Gastrocnemius medialis (tissue), 4 donors: ENCODE measurements around the gene ADIPOR2. TPM values are rescaled to one million over a fixed set of nuclear protein-coding genes. Genes with fewer than 3 reads are reported as not detected.
"Not testable (repeated sequence)": the region's sequence is repeated elsewhere in the genome, so short reads cannot be mapped to it uniquely, and the experiment has no call there.

Source experiments
- ATAC-seq, 2 donors: fragments of 150-250 bp; one replicate each; pipeline ENCODE4 v1.9.1; 2016
- DNase-seq, 2 donors: peaks; one replicate each; pipeline ENCODE4 v3.0.0-alpha.2; 2019
- H3K27ac ChIP-seq, 4 donors: fragments of 200-600 bp; sonication (generic); 1 replicate in 1 of 4; 2 replicates in 3 of 4; pipeline ENCODE4 v1.5.1; 2016 to 2018; ENCODE audit warnings: mild to moderate bottlenecking in 2 of 4, moderate library complexity in 1 of 4
- H3K27me3 ChIP-seq, 3 donors: fragments of 200-600 bp; sonication (generic) in 2 of 3; 1 replicate in 1 of 3; 2 replicates in 2 of 3; pipeline versions ENCODE4 v1.5.1 to v1.6.0; 2016 to 2019; ENCODE audit warnings: mild to moderate bottlenecking in 1 of 3, moderate library complexity in 1 of 3
- H3K36me3 ChIP-seq, 2 donors: fragments of 200-600 bp; sonication (generic) in 1 of 2; one replicate each; pipeline ENCODE4 v1.5.1; 2017 to 2018
- H3K4me1 ChIP-seq, 2 donors: fragments of 200-600 bp; sonication (generic) in 1 of 2; one replicate each; pipeline ENCODE4 v1.5.1; 2016 to 2017; ENCODE audit warnings: mild to moderate bottlenecking in 2 of 2
- H3K4me3 ChIP-seq, 4 donors: fragments of 200-600 bp; sonication (generic) in 3 of 4; 1 replicate in 1 of 4; 2 replicates in 3 of 4; pipeline ENCODE4 v1.5.1; 2016 to 2019; ENCODE audit warnings: mild to moderate bottlenecking in 2 of 4
- H3K9me3 ChIP-seq, 3 donors: fragments of 200-600 bp; sonication (generic) in 2 of 3; 1 replicate in 1 of 3; 2 replicates in 2 of 3; pipeline ENCODE4 v1.5.1; 2016 to 2019
- POLR2A ChIP-seq, 2 donors: fragments of 450-650 bp; IDR thresholded peaks; one replicate each; pipeline ENCODE4 v1.6.1; 2017; ENCODE audit warnings: antibody characterized with exemption in 2 of 2, mild to moderate bottlenecking in 2 of 2, moderate library complexity in 2 of 2
- in situ Hi-C, 4 donors: fragments of 200-750 bp; cut with MboI; loops; one replicate each; pipeline versions ENCODE4 v1.15.0 to v1.8.0; 2017; ENCODE audit warnings: low sequenced_read_pairs in 4 of 4
- intact Hi-C: fragments of 100-400 bp; cut with DNase I; formaldehyde crosslinking; loops from one replicate; pipeline ENCODE4 v1.15.1; 2023; ENCODE audit warnings: low total_unique reads
- total RNA-seq, 4 donors: library from RNA; depleted of rRNA; stranded (reverse); fragments of >200 nt; gene quantifications; one replicate each; pipeline versions ENCODE4 v1.1.0 to v1.2.3, GENCODE V29; 2016
- TF ChIP-seq, protein P1 (sequence below), 5 experiments: fragments of 450-650 bp in 3 of 5; fragments of 200-600 bp in 2 of 5; sonication (generic) in 2 of 5; IDR thresholded peaks in 4 of 5; conservative IDR thresholded peaks in 1 of 5; 1 replicate in 4 of 5; 2 replicates in 1 of 5; pipeline ENCODE4 v1.5.1; 2016 to 2019; ENCODE audit warnings: antibody characterized with exemption in 5 of 5, mild to moderate bottlenecking in 3 of 5, moderate library complexity in 3 of 5

ADIPOR2 gene
- total RNA-seq, 4 donors from 2014 or later = 18.9 to 47.4 (median 25.1) TPM

DNA sequence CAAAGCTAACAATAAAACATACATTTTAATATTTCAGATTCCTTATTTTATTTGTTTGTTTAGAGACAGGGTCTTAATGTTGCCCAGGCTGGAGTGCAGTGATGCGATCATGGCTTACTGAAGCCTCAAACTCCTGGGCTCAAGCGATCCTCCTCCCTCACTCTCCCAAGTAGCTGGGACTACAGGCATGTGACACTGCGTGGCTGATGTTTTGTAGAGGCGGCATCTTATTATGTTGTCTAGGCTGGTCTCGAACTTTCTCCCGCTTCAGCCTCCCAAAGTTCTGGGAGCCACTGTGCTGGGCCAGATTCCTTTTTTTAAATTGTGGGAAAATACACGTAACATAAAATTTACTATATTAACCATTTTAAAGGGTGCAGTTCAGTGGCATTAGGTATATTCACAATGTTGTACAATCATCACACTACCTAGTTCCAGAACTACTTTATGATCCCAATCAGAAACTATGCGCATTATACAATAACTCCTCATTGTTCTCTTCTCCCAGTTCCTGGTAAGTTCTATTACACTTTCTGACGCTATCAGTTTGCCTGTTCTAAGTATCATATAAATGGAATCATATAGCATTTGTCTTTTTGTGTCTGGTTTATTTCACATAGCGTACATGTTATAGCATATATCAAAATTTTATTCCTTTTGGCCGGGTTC, 40.3 kb downstream of the ADIPOR2 start:
- Histone ChIP-seq H3K36me3 (no peaks in the 10 kb centered on the region), H3K27me3 (no peaks in the 10 kb centered on the region), H3K4me1 (peaks cover 3 to 24% of the 10 kb centered on the region in 2 donors), H3K4me3 (no peak overlapping the region), H3K27ac (no peak overlapping the region), H3K9me3 (no peaks in the 10 kb centered on the region)
- TF ChIP-seq POLR2A (IDR thresholded peaks at IDR 0.05) = no peak
- TF ChIP-seq, protein P1, sequence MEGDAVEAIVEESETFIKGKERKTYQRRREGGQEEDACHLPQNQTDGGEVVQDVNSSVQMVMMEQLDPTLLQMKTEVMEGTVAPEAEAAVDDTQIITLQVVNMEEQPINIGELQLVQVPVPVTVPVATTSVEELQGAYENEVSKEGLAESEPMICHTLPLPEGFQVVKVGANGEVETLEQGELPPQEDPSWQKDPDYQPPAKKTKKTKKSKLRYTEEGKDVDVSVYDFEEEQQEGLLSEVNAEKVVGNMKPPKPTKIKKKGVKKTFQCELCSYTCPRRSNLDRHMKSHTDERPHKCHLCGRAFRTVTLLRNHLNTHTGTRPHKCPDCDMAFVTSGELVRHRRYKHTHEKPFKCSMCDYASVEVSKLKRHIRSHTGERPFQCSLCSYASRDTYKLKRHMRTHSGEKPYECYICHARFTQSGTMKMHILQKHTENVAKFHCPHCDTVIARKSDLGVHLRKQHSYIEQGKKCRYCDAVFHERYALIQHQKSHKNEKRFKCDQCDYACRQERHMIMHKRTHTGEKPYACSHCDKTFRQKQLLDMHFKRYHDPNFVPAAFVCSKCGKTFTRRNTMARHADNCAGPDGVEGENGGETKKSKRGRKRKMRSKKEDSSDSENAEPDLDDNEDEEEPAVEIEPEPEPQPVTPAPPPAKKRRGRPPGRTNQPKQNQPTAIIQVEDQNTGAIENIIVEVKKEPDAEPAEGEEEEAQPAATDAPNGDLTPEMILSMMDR (IDR thresholded peaks at IDR 0.05 in 4 of 5, conservative IDR thresholded peaks at IDR 0.05 in 1 of 5) = no peak
- DNase-seq = no peak
- in situ Hi-C loops (no loop called here), intact Hi-C loops (no loop called here)
- ATAC-seq = no peak

DNA sequence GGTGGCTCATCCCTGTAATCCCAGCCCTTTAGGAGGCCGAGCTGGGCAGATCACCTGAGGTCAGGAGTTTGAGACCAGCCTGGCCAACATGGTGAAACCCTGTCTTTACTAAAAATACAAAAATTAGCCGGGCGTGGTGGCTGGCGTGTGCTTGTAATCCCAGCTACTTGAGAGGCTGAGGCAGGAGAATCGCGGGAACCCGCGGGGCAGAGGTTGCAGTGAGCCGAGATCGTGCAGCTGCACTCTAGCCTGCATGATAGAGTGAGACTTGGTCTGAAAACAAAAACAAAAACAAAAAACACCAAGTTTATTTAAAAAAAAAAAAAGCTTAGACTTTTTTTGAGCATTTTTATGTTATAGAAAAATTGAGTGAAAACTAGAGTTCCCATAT, 40.8 kb downstream of the ADIPOR2 start:
- H3K27me3 ChIP-seq, in situ Hi-C loops, H3K9me3 ChIP-seq, H3K27ac ChIP-seq, H3K36me3 ChIP-seq, intact Hi-C loops, H3K4me3 ChIP-seq, ATAC-seq, DNase-seq: not testable (repeated sequence)
- H3K4me1 ChIP-seq = peaks cover 3 to 23% of the 10 kb centered on the region in 2 donors

DNA sequence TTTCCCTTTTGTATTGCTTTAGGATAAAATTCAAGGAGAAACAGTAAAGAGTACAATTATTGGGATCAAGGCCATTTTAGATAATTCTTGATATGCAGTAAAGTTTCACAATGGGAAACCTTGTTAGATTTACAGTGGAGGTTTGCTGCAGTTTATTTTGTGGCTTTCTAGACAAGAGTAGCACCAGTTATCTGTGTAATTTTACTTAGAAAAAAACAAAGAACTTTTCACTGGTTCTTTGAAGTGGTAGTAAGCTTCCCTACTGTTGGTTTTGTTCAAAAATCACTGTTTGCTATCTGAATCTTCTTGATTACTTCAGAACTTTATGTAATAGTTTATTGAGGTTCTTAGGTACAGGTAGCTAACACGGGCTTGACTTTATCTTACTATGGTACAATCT, 42.0 kb downstream of the ADIPOR2 start:
- ATAC-seq (no peak), DNase-seq (no peak)
- Histone ChIP-seq H3K4me1 (peaks cover 14 to 26% of the 10 kb centered on the region in 2 donors), H3K4me3 (no peak overlapping the region), H3K36me3 (no peaks in the 10 kb centered on the region), H3K27ac (no peak overlapping the region), H3K9me3 (no peaks in the 10 kb centered on the region), H3K27me3 (no peaks in the 10 kb centered on the region)
- intact Hi-C loops (no loop called here), in situ Hi-C loops (no loop called here)
- no peak for TF ChIP-seq POLR2A (IDR thresholded peaks at IDR 0.05)
- TF ChIP-seq, protein P1 (IDR thresholded peaks at IDR 0.05 in 4 of 5, conservative IDR thresholded peaks at IDR 0.05 in 1 of 5) = no peak

DNA sequence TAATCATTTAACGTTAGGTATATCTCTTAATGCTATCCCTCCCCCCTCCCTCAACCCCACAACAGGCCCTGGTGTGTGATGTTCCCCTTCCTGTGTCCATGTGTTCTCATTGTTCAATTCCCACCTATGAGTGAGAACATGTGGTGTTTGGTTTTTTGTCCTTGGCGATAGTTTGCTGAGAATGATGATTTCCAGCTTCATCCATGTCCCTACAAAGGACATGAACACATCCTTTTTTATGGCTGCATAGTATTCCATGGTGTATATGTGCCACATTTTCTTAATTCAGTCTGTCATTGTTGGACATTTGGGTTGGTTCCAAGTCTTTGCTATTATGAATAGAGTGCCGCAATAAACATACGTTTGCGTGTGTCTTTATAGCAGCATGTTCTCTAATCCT, 42.8 kb downstream of the ADIPOR2 start:
- H3K27me3 ChIP-seq, ATAC-seq, intact Hi-C loops, H3K9me3 ChIP-seq, H3K27ac ChIP-seq, H3K4me3 ChIP-seq, in situ Hi-C loops, H3K36me3 ChIP-seq, DNase-seq: not testable (repeated sequence)
- peaks cover 22 to 34% of the 10 kb centered on the region in 2 donors for H3K4me1 ChIP-seq

DNA sequence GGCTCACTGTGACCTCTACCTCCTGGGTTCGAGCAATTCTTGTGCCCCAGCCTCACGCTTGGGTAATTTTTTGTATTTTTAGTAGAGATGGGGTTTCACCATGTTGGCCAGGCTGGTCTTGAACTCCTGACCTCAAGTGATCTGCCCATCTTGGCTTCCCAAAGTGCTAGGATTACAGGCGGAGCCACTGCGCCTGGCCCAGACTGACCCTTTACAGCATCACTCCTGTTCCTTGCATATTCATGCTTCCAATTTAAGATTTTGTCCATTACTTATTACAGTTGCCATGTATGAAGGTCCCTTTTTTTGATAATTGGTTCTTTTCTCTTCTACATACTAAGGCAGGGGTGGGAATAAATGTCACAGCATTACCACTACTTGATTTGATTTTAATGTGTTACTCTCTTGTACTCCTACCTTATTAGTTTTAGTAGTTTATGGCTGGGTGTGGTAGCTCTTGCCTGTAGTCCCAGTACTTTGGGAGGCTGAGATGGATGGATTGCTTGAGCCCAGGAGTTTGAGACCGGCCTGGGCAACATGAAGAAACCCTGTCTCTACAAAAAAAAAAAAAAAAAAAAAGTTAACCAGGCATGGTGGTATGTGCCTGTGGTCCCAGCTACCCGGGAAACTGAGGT, 46.9 kb downstream of the ADIPOR2 start:
- H3K27ac ChIP-seq = peak overlapping the region; percentile 55 to 81 (median 78)
- H3K27me3 ChIP-seq = no peaks in the 10 kb centered on the region
- H3K4me3 ChIP-seq = no peak overlapping the region
- in situ Hi-C loops (no loop called here), intact Hi-C loops (no loop called here)
- H3K36me3 ChIP-seq = no peaks in the 10 kb centered on the region
- H3K4me1 ChIP-seq = peaks cover 49 to 67% of the 10 kb centered on the region in 2 donors
- no peaks in the 10 kb centered on the region for H3K9me3 ChIP-seq
- TF ChIP-seq, protein P1 (IDR thresholded peaks at IDR 0.05 in 4 of 5, conservative IDR thresholded peaks at IDR 0.05 in 1 of 5) = no peak
- TF ChIP-seq POLR2A (IDR thresholded peaks at IDR 0.05) = no peak
- ATAC-seq (peak in 1 of 2 donors; percentile 7), DNase-seq (peak in 1 of 2 donors; percentile 32)
